ENCODE data around the gene RGS2. TPM values are rescaled to one million over a fixed set of nuclear protein-coding genes. Genes with fewer than 3 reads are reported as not detected.

RGS2 gene
- polyA plus RNA-seq, 1 donor from 2014 or later: 189 TPM

DNA sequence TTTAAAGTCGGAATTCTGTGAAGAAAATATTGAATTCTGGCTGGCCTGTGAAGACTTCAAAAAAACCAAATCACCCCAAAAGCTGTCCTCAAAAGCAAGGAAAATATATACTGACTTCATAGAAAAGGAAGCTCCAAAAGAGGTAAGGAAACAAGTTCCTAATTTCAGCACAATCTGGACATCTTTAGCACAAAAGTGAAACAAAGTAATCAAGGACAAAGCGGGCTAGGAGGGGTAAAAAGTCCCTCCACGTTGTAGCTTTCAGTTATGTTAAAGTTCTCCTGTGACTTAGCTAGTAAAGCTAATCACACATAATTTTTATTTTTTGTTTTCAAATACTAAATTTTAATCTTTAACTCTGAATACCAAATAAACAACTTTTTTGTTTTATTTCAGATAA is 2.2 kb downstream of the RGS2 start:
- Histone ChIP-seq H3F3A (ENCODE audit: insufficient read depth, low read length, poor library complexity, severe bottlenecking) (no peaks in the 10 kb centered on the region), H3K79me2 (replicated peaks; ENCODE audit: insufficient read depth, low read length) (peaks cover 32% of the 10 kb centered on the region), H3K9me3 (ENCODE audit: low read length) (no peaks in the 10 kb centered on the region), H3K9ac (ENCODE audit: low read length) (peak overlapping the region; percentile 97), H3K4me3 (ENCODE audit: low read length) (peak overlapping the region; percentile 79), H2AFZ (ENCODE audit: low read depth, low read length) (no peak overlapping the region), H3K27ac (ENCODE audit: low read length) (peak overlapping the region; percentile 99), H3K9me2 (ENCODE audit: insufficient read depth, low read length) (no peaks in the 10 kb centered on the region), H3K4me2 (ENCODE audit: low read length) (peak overlapping the region; percentile 98), H3K27me3 (ENCODE audit: insufficient read depth, low read depth, low read length) (no peaks in the 10 kb centered on the region), H4K20me1 (ENCODE audit: insufficient read depth) (no peaks in the 10 kb centered on the region), H3K36me3 (ENCODE audit: insufficient read depth, low read length) (peaks cover 11% of the 10 kb centered on the region)
- no peak for TF ChIP-seq MXI1 (conservative IDR thresholded peaks at IDR 0.05; ENCODE audit: poor library complexity, severe bottlenecking)
- TF ChIP-seq POLR2AphosphoS5 (IDR thresholded peaks at IDR 0.05): no peak
- no peak for TF ChIP-seq RAD21 (conservative IDR thresholded peaks at IDR 0.05)
- TF ChIP-seq, protein P1, sequence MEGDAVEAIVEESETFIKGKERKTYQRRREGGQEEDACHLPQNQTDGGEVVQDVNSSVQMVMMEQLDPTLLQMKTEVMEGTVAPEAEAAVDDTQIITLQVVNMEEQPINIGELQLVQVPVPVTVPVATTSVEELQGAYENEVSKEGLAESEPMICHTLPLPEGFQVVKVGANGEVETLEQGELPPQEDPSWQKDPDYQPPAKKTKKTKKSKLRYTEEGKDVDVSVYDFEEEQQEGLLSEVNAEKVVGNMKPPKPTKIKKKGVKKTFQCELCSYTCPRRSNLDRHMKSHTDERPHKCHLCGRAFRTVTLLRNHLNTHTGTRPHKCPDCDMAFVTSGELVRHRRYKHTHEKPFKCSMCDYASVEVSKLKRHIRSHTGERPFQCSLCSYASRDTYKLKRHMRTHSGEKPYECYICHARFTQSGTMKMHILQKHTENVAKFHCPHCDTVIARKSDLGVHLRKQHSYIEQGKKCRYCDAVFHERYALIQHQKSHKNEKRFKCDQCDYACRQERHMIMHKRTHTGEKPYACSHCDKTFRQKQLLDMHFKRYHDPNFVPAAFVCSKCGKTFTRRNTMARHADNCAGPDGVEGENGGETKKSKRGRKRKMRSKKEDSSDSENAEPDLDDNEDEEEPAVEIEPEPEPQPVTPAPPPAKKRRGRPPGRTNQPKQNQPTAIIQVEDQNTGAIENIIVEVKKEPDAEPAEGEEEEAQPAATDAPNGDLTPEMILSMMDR (IDR thresholded peaks at IDR 0.05; ENCODE audit: poor library complexity, severe bottlenecking): no peak
- no peak for TF ChIP-seq TAF1 (IDR thresholded peaks at IDR 0.05; ENCODE audit: low read depth)
- TF ChIP-seq EZH2 (IDR thresholded peaks at IDR 0.05; ENCODE audit: borderline replicate concordance, insufficient read depth, low read length, poor library complexity, severe bottlenecking): no peak
- no peak for TF ChIP-seq SMC3 (conservative IDR thresholded peaks at IDR 0.05; ENCODE audit: poor library complexity)
- TF ChIP-seq, protein P2, sequence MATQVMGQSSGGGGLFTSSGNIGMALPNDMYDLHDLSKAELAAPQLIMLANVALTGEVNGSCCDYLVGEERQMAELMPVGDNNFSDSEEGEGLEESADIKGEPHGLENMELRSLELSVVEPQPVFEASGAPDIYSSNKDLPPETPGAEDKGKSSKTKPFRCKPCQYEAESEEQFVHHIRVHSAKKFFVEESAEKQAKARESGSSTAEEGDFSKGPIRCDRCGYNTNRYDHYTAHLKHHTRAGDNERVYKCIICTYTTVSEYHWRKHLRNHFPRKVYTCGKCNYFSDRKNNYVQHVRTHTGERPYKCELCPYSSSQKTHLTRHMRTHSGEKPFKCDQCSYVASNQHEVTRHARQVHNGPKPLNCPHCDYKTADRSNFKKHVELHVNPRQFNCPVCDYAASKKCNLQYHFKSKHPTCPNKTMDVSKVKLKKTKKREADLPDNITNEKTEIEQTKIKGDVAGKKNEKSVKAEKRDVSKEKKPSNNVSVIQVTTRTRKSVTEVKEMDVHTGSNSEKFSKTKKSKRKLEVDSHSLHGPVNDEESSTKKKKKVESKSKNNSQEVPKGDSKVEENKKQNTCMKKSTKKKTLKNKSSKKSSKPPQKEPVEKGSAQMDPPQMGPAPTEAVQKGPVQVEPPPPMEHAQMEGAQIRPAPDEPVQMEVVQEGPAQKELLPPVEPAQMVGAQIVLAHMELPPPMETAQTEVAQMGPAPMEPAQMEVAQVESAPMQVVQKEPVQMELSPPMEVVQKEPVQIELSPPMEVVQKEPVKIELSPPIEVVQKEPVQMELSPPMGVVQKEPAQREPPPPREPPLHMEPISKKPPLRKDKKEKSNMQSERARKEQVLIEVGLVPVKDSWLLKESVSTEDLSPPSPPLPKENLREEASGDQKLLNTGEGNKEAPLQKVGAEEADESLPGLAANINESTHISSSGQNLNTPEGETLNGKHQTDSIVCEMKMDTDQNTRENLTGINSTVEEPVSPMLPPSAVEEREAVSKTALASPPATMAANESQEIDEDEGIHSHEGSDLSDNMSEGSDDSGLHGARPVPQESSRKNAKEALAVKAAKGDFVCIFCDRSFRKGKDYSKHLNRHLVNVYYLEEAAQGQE (IDR thresholded peaks at IDR 0.05; ENCODE audit: borderline replicate concordance): no peak
- no peak for TF ChIP-seq EP300 (conservative IDR thresholded peaks at IDR 0.05; ENCODE audit: poor library complexity, severe bottlenecking)

DNA sequence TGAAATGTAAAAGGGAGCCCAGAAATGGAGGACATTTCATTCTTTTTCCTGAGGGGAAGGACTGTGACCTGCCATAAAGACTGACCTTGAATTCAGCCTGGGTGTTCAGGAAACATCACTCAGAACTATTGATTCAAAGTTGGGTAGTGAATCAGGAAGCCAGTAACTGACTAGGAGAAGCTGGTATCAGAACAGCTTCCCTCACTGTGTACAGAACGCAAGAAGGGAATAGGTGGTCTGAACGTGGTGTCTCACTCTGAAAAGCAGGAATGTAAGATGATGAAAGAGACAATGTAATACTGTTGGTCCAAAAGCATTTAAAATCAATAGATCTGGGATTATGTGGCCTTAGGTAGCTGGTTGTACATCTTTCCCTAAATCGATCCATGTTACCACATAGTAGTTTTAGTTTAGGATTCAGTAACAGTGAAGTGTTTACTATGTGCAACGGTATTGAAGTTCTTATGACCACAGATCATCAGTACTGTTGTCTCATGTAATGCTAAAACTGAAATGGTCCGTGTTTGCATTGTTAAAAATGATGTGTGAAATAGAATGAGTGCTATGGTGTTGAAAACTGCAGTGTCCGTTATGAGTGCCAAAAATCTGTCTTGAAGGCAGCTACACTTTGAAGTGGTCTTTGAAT is 2.9 kb downstream of the RGS2 start:
- Histone ChIP-seq H3K9me3 (ENCODE audit: low read length) (no peaks in the 10 kb centered on the region), H3K9ac (ENCODE audit: low read length) (peak overlapping the region; percentile 97), H4K20me1 (ENCODE audit: insufficient read depth) (no peaks in the 10 kb centered on the region), H3K4me3 (ENCODE audit: low read length) (peak overlapping the region; percentile 79), H3K79me2 (replicated peaks; ENCODE audit: insufficient read depth, low read length) (peaks cover 32% of the 10 kb centered on the region), H2AFZ (ENCODE audit: low read depth, low read length) (no peak overlapping the region), H3K27ac (ENCODE audit: low read length) (peak overlapping the region; percentile 99), H3K9me2 (ENCODE audit: insufficient read depth, low read length) (no peaks in the 10 kb centered on the region), H3K36me3 (ENCODE audit: insufficient read depth, low read length) (peaks cover 11% of the 10 kb centered on the region), H3K27me3 (ENCODE audit: insufficient read depth, low read depth, low read length) (no peaks in the 10 kb centered on the region), H3F3A (ENCODE audit: insufficient read depth, low read length, poor library complexity, severe bottlenecking) (no peaks in the 10 kb centered on the region), H3K4me2 (ENCODE audit: low read length) (peak overlapping the region; percentile 98)
- no peak for TF ChIP-seq EP300 (conservative IDR thresholded peaks at IDR 0.05; ENCODE audit: poor library complexity, severe bottlenecking)
- TF ChIP-seq, protein P1 (IDR thresholded peaks at IDR 0.05; ENCODE audit: poor library complexity, severe bottlenecking): no peak
- TF ChIP-seq, protein P2 (IDR thresholded peaks at IDR 0.05; ENCODE audit: borderline replicate concordance): no peak
- TF ChIP-seq EZH2 (IDR thresholded peaks at IDR 0.05; ENCODE audit: borderline replicate concordance, insufficient read depth, low read length, poor library complexity, severe bottlenecking): no peak
- TF ChIP-seq MXI1 (conservative IDR thresholded peaks at IDR 0.05; ENCODE audit: poor library complexity, severe bottlenecking): no peak
- TF ChIP-seq TAF1 (IDR thresholded peaks at IDR 0.05; ENCODE audit: low read depth): no peak

Measured in neural cell (in vitro differentiated cells).